GM23338 (cell line): Measurements from ENCODE around the gene QDPR.

Experiments used
- CTCF ChIP-seq, 2 experiments: fragments of 200-600 bp in 1 of 2; sonication (generic) in 1 of 2; conservative IDR thresholded peaks; 2 replicates each; pipeline versions ENCODE4 v1.5.1 to v1.6.1; 2016 to 2017; ENCODE audit warnings: antibody characterized with exemption in 2 of 2, low read depth in 2 of 2, mild to moderate bottlenecking in 2 of 2, moderate library complexity in 1 of 2
- EZH2 ChIP-seq: fragments of 200-600 bp; sonication (generic); IDR thresholded peaks from one replicate; pipeline ENCODE4 v1.8.0; 2017; ENCODE audit warnings: antibody characterized with exemption, mild to moderate bottlenecking, low read depth; ENCODE audit not compliant: unreplicated experiment
- EZH2phosphoT487 ChIP-seq: fragments of 200-600 bp; sonication (generic); IDR thresholded peaks from one replicate; pipeline ENCODE4 v1.8.1; 2018; ENCODE audit warnings: antibody characterized with exemption; ENCODE audit not compliant: unreplicated experiment
- JUNB ChIP-seq: IDR thresholded peaks from one replicate; pipeline ENCODE4 v1.6.1; 2016; ENCODE audit warnings: antibody characterized with exemption; ENCODE audit not compliant: unreplicated experiment
- POLR2AphosphoS5 ChIP-seq: IDR thresholded peaks from 2 replicates; pipeline ENCODE4 v1.6.1; 2016; ENCODE audit warnings: antibody characterized with exemption, low read depth

- TF ChIP-seq POLR2AphosphoS5 (no peak), EZH2phosphoT487 (no peak), CTCF (conservative IDR thresholded peaks at IDR 0.05; ENCODE audit: low read depth in 2 of 2) (no peak), EZH2 (no peak), JUNB (no peak)
Observed at GRCh38 chr4:17544205-17544604, 32.3 kb upstream of the QDPR start.
